Measurements from ENCODE around the gene GIMAP4. TPM values are rescaled to one million over a fixed set of nuclear protein-coding genes. Genes with fewer than 3 reads are reported as not detected.

The GIMAP4 gene
- polyA plus RNA-seq, 2 donors, result 4.6 to 5.3 TPM

Other genes with a start within 250 kb of the GIMAP4 start
- gene LRRC61, start 244.0 kb upstream of the GIMAP4 start, polyA plus RNA-seq, result 1 to 10 TPM; 5.2 to 8.3 TPM
- gene ACTR3C, start 243.8 kb upstream of the GIMAP4 start, polyA plus RNA-seq, result 1 to 10 TPM; 8.0 to 8.5 TPM
- gene RARRES2, start 225.8 kb upstream of the GIMAP4 start, polyA plus RNA-seq, result 10 to 100 TPM; 22.6 to 39.3 TPM
- gene REPIN1, start 198.6 kb upstream of the GIMAP4 start, polyA plus RNA-seq, result 10 to 100 TPM; 22.7 to 32.6 TPM
- gene ZNF775, start 188.1 kb upstream of the GIMAP4 start, polyA plus RNA-seq, result 1 to 10 TPM in 1 of 2 donors, under 1 TPM in 1; 0.81 to 1.6 TPM
- 1 to 10 TPM; 1.8 to 1.9 TPM for gene GIMAP8, start 116.8 kb upstream of the GIMAP4 start, polyA plus RNA-seq
- gene GIMAP7, start 52.5 kb upstream of the GIMAP4 start, polyA plus RNA-seq, result 10 to 100 TPM in 1 of 2 donors, 1 to 10 TPM in 1; 8.0 to 10.1 TPM
- gene GIMAP6, start 65.0 kb downstream of the GIMAP4 start, polyA plus RNA-seq, result 1 to 10 TPM; 2.7 to 2.8 TPM
- 1 to 10 TPM in 1 of 2 donors, under 1 TPM in 1; 0.90 to 2.1 TPM for gene GIMAP2, start 118.3 kb downstream of the GIMAP4 start, polyA plus RNA-seq
- gene GIMAP1, start 149.2 kb downstream of the GIMAP4 start, polyA plus RNA-seq, result 1 to 10 TPM; 1.2 to 1.5 TPM
- 1 to 10 TPM; 5.2 to 7.6 TPM for gene GIMAP5, start 170.0 kb downstream of the GIMAP4 start, polyA plus RNA-seq
- 10 to 100 TPM in 1 of 2 donors, 1 to 10 TPM in 1; 5.7 to 15.6 TPM for gene TMEM176B, start 233.0 kb downstream of the GIMAP4 start, polyA plus RNA-seq
- gene TMEM176A, start 233.4 kb downstream of the GIMAP4 start, polyA plus RNA-seq, result 1 to 10 TPM; 4.8 to 9.4 TPM